Motor neuron (in vitro differentiated cells): ENCODE results near the gene SFXN2. TPM values are rescaled to one million over a fixed set of nuclear protein-coding genes. Genes with fewer than 3 reads are reported as not detected.
A peak's percentile ranks its signal among the peaks of the same experiment; 100 is the strongest.

ENCODE experiments used
- ATAC-seq, 8 experiments: fragments of 200-7000 bp; cut with Tn5 transposase; replicated peaks in 6 of 8; 2 replicates each; pipeline ENCODE4 v1.8.0; 2021; ENCODE audit warnings: mild to moderate bottlenecking in 8 of 8, moderate library complexity in 8 of 8
- H3K27ac ChIP-seq, 2 donors: fragments of 250-450 bp; sonication (Bioruptor Pico); 2 replicates each; pipeline ENCODE4 v1.9.0; 2021; ENCODE audit warnings: antibody characterized with exemption in 2 of 2, mild to moderate bottlenecking in 2 of 2, moderate library complexity in 1 of 2
- H3K4me1 ChIP-seq, 2 donors: fragments of 250-450 bp; sonication (Bioruptor Pico); replicated peaks in 1 of 2; 2 replicates each; pipeline ENCODE4 v1.6.1; 2021; ENCODE audit warnings: antibody characterized with exemption in 2 of 2, mild to moderate bottlenecking in 2 of 2, moderate library complexity in 1 of 2
- H3K4me3 ChIP-seq, 5 donors: fragments of 250-450 bp; sonication (Bioruptor Pico); 2 replicates each; pipeline ENCODE4 v1.9.0; 2021; ENCODE audit warnings: antibody characterized with exemption in 5 of 5, mild to moderate bottlenecking in 5 of 5, moderate library complexity in 4 of 5
- WGBS, 10 experiments: fragments of 450-650 bp; shearing (Covaris generic); methylation state at CpG; one replicate each; pipeline ENCODE4 v1.0.0; 2022; 5-methylcytosine and 5-hydroxymethylcytosine counted together
- in situ Hi-C, 9 experiments: fragments of 400-800 bp; cut with MboI; loops; one replicate each; pipeline ENCODE4 v1.15.0; 2021; ENCODE audit warnings: low sequenced_read_pairs in 9 of 9, low pct_unique_long_range_greater_than_20kb in 2 of 9; ENCODE audit not compliant: unreplicated experiment in 9 of 9
- total RNA-seq, 8 experiments: library from RNA; unstranded; fragments of 300-600 nt; gene quantifications; 2 replicates each; pipeline versions ENCODE4 v1.2.3 to v1.2.4, GENCODE V29; 2022

The SFXN2 gene
- total RNA-seq, 8 experiments from 2014 or later = 1.2 to 21.5 (median 4.9) TPM

- in situ Hi-C loops = no loop called here
- Histone ChIP-seq H3K4me1 (peaks cover 37 to 61% of the 10 kb centered on the region in 2 donors), H3K27ac (no peak overlapping the region), H3K4me3 (no peak overlapping the region)
- ATAC-seq = no peak
- 69 to 100% (median 88%) methylated on average over 1 to 2 of the region's 2 CpGs; no CpG with 5 or more reads in 1 of the 10 experiments for WGBS, 10 experiments
These were observed 64.3 kb downstream of the SFXN2 start for GRCh38 chr10:102778781-102779180.

GRCh38 chr10:102779680-102780526 is 65.5 kb downstream of the SFXN2 start:
- peak in 2 of 8 experiments; percentile 1 to 11 for ATAC-seq
- Histone ChIP-seq H3K4me3 (no peak overlapping the region), H3K4me1 (peaks cover 26 to 51% of the 10 kb centered on the region in 2 donors), H3K27ac (no peak overlapping the region)
- WGBS, 10 experiments = 10 to 100% (median 78%) methylated on average over 1 to 7 of the region's 10 CpGs
- in situ Hi-C loops = no loop called here

GRCh38 chr10:102780527-102780808 is 66.0 kb downstream of the SFXN2 start:
- Histone ChIP-seq H3K27ac (no peak overlapping the region), H3K4me1 (peaks cover 20 to 45% of the 10 kb centered on the region in 2 donors), H3K4me3 (no peak overlapping the region)
- WGBS, 10 experiments = no CpG with 5 or more reads among the region's 1 CpG
- no peak for ATAC-seq
- in situ Hi-C loops = no loop called here

- Histone ChIP-seq H3K4me3 (no peak overlapping the region), H3K4me1 (peaks cover 12 to 38% of the 10 kb centered on the region in 2 donors), H3K27ac (no peak overlapping the region)
- WGBS, 10 experiments = 17 to 80% (median 44%) methylated on average over 1 to 5 of the region's 8 CpGs; no CpG with 5 or more reads in 4 of the 10 experiments
- ATAC-seq = no peak
- in situ Hi-C loops = no loop called here
These were observed 66.9 kb downstream of the SFXN2 start for GRCh38 chr10:102781090-102781920.

- ATAC-seq = no peak
- WGBS, 10 experiments = 0 to 100% (median 65%) methylated on average over 1 to 3 of the region's 6 CpGs; no CpG with 5 or more reads in 4 of the 10 experiments
- Histone ChIP-seq H3K4me1 (peaks cover 7 to 31% of the 10 kb centered on the region in 2 donors), H3K4me3 (no peak overlapping the region), H3K27ac (no peak overlapping the region)
- in situ Hi-C loops = no loop called here
These were observed 67.6 kb downstream of the SFXN2 start for GRCh38 chr10:102781921-102782557.

GRCh38 chr10:102782673-102783551 is 68.5 kb downstream of the SFXN2 start:
- peak in 4 of 8 experiments; percentile 48 to 71 (median 66) for ATAC-seq
- H3K4me1 ChIP-seq = peaks cover 0 to 22% of the 10 kb centered on the region in 2 donors
- 0 to 90% (median 74%) methylated on average over 1 to 9 of the region's 18 CpGs; no CpG with 5 or more reads in 2 of the 10 experiments for WGBS, 10 experiments
- no peak overlapping the region for H3K4me3 ChIP-seq
- in situ Hi-C loops = no loop called here
- H3K27ac ChIP-seq = no peak overlapping the region

- no peak for ATAC-seq
These were observed 69.1 kb downstream of the SFXN2 start for GRCh38 chr10:102783568-102783967.

GRCh38 chr10:102785818-102786217 is 71.4 kb downstream of the SFXN2 start:
- WGBS, 10 experiments = 25 to 100% (median 83%) methylated on average over 1 to 2 of the region's 2 CpGs; no CpG with 5 or more reads in 1 of the 10 experiments
- no peak for ATAC-seq
- H3K4me3 ChIP-seq = no peak overlapping the region
- H3K4me1 ChIP-seq = peaks cover 0 to 16% of the 10 kb centered on the region in 2 donors
- in situ Hi-C loops = no loop called here
- H3K27ac ChIP-seq = no peak overlapping the region

More at GRCh38 chr10:102783568-102783967, 69.1 kb downstream of the SFXN2 start:
- 57 to 91% (median 85%) methylated on average over 1 of the region's 1 CpG; no CpG with 5 or more reads in 6 of the 10 experiments for WGBS, 10 experiments
- H3K27ac ChIP-seq = no peak overlapping the region
- in situ Hi-C loops = no loop called here
- no peak overlapping the region for H3K4me3 ChIP-seq
- H3K4me1 ChIP-seq = peaks cover 0 to 17% of the 10 kb centered on the region in 2 donors

GRCh38 chr10:102791754-102792395 is 77.4 kb downstream of the SFXN2 start:
- H3K27ac ChIP-seq = no peak overlapping the region
- in situ Hi-C loops = no loop called here
- no peak overlapping the region for H3K4me3 ChIP-seq
- H3K4me1 ChIP-seq = no peaks in the 10 kb centered on the region
- 17 to 100% (median 82%) methylated on average over 1 to 8 of the region's 8 CpGs; no CpG with 5 or more reads in 1 of the 10 experiments for WGBS, 10 experiments
- peak in 4 of 8 experiments; percentile 37 to 77 (median 53) for ATAC-seq
